GDM1 (cell line): Measurements from ENCODE around the gene MICAL3.
"Not testable (repeated sequence)": the region's sequence is repeated elsewhere in the genome, so short reads cannot be mapped to it uniquely, and the experiment has no call there.

ENCODE experiments used
- DNase-seq: peaks from one replicate; lab custom pipeline; 2025; lab: John Stamatoyannopoulos, UW

MICAL3 gene

DNA sequence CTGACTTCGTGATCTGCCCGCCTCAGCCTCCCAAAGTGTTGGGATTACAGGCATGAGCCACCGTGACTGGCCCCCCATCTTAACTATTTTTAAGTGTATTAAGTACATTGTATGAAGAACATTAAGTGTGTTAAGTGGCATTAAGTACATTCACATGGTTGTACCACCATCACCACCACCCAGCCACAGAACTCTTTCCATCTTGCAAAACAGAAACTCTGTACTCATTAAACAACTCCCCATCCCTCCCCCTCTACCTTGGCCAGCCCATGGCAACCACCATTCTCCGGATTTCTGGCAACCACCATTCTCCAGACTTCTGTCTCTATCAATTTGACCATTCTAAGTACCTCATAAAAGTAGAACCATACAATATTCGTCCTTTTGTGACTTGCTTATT, 35.6 kb upstream of the MICAL3 start:
- no peak for DNase-seq

DNA sequence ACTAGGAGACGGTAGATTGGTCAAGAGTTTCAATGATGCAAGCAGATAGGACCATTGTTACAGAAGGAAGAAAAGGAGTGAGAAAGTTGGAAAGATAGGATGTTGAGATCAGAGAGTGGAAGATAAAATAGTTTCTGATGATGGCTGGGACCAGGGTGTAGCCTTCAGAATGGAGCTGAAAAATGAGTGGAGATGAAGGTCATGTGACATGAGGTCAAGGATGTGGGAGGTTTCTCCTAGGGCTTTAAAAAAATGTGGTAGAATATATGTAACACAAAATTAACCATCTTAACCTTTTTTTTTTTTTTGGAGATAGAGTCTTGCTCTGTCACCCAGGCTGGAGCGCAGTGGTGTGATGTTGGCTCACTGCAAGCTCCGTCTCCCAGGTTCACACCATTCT, 35.1 kb upstream of the MICAL3 start:
- no peak for DNase-seq

DNA sequence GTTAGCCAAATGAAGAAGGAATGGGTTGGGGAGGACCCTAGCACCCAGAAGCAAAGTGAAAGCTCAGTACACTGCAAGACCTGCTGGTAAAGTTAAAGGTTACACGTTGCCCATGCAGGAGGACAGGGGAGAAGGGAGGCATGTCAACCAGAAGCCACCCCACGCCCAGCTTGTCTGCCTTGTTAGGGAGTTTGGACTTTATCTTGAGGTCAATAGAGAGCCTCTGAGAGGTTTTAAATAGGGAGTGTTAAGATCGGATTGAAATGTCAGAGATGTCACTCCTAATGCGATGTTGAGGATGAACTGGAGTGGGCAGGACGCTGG, 34.7 kb upstream of the MICAL3 start:
- no peak for DNase-seq

DNA sequence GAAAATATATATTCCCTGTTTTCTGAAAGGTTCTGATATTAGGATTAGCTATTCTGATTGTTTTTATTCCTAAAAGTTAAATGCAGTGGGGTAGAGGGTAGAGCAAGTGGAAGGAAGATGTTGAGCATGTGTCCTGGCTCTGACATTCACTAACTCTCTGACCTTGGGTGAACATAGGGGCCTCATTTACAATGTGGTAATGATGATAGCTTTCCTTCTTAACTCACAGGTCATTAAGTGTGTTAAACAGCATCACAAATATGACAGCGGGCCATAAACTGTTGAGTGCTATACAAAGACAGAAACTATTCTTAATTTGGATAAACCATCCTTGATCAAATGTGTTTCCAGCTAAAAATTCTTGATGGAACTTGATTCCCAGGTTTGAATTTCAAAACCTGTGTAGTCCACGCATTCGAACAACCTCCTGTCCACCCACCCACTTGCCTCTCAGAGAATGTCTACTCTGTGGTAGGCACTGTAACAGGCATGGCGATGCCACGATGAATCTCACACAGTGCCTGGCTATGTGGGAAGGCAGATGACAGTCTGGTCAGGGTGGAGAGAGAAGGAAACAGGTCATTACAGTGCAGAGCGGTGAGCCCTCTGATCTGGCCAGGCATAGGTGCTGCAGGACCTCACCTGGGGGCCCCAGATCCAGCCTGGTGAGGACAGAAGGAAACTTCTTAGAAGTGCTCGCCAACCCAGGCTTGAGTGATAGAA, 34.2 kb upstream of the MICAL3 start:
- no peak for DNase-seq

DNA sequence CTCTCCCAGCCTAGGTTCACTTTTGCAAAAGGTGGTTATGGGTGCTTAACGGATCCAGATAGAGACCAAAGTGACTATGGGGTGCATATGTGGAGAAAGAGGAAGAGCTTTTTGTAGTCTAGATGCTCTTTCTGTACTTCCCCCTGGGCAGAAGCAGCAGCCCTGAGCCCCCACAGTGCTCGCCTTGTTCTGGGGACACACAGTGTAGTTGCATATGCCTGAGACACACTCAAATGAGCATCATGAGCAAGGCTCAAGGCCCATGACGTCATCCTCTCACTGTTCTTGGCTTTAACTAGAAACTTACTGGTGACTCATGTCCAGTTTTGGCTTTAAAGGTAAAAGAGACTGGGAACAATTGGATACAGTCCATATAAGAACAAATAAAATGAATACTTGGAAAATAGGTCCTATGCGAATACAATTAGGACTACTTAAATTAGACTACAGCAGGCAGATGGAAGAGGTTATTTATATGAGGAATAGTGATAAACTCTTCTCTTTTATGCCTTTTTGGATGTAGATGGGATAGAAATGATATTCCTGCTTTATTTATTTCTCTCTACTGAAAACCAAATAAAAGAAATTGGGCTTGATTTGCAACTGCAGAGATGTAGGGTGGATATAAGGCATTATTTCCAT, 33.3 kb upstream of the MICAL3 start:
- no peak for DNase-seq

DNA sequence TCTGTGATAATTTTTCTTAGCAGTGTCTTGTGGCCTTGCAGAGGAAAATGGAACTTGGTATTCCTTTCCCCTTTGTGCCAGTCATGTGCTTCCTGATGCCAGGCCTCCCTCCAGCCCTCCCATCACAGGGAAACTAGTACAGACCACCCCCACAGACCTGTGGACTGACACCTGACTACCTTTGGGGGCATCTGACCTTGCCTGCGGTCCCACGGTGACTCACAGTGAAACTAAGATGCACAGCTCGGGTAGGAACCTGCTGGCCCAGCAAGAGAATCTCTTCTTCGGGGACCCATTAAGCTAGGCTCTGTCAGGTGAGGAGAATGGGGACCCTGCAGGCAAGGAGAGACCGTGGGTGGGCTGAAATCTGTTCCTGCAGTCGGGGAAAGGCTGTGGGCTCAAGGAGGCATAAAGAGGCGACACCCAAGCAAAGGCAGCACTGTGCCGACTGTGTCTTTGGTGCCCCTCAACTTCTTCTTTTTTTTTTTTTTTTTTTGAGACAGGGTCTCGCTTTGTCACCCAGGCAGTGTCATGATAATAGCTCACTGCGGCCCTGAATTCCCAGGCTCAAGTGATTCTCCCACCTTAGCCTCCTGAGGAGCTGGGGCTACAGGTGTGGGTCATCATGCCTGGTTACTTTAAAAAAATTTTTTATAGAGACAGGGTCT, 32.6 kb upstream of the MICAL3 start:
- DNase-seq: no peak

DNA sequence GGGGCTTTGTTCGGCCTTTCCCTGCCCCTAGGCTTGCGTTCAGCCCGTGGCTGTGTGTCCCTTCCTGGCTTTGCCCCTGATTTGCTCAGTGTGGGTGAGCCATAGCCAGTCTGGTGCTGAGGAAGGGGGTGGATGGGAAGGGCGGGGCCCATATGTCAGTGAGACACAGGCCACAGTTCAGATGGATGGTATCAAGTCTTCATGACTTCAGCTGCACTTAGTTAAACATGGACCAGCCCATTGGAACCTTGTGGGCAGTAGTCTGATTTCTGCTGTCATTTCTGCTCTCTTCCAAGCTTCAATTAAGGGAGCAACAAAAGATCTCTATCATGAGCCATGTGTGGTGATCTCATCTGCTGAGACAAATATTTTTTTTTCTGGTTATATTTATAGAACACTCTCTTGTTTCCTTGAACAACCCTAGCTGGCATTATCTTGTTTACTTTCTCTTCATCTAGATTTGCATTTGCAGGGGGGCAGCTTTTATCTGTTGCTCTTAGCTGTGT, 31.9 kb upstream of the MICAL3 start:
- no peak for DNase-seq

DNA sequence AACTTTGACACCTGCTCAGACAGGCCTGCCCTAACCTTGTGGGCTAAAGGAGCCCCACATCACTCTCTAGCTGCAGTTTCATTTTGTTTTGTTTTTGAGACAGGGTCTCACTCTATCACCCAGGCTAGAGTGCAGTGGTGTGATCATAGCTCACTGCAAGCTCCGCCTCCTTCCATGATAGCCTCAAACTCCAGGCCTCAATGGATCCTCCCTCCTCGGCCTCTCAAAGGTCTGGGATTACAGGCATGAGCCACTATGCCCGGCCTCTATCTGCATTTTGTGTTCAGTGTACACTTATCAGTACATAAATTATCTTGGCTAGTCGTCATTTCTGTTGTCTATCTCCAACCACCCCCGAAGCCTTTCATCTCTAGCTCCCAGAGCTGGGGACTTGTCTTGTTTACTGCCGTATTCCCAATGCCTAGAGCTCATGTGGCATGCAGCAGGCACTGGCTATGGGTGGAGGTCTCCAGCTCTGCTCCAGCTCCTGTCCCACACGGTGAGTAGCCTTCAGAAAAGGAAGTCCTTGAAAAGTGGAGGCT, 31.3 kb upstream of the MICAL3 start:
- DNase-seq: no peak

DNA sequence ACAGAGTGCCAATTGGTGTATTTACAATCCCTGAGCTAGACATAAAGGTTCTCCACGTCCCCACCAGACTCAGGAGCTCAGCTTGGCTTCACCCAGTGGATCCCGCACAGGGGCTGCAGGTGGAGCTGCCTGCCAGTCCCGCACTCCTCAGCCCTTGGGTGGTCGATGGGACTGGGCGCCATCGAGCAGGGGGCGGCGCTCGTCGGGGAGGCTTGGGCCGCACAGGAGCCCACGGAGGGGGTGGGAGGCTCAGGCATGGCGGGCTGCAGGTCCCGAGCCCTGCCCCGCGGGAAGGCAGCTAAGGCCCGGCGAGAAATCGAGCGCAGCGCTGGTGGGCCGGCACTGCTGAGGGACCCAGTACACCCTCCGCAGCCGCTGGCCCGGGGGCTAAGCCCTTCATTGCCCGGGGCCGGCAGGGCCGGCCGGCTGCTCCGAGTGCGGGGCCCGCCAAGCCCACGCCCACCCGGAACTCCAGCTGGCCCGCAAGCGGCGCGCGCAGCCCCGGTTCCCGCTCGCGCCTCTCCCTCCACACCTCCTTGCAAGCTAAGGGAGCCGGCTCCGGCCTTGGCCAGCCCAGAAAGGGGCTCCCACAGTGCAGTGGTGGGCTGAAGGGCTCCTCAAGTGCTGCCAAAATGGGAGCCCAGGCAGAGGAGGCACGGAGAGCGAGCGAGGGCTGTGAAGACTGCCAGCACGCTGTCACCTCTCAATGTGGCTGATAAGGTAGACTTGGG, 29.0 kb upstream of the MICAL3 start:
- DNase-seq: not testable (repeated sequence)

DNA sequence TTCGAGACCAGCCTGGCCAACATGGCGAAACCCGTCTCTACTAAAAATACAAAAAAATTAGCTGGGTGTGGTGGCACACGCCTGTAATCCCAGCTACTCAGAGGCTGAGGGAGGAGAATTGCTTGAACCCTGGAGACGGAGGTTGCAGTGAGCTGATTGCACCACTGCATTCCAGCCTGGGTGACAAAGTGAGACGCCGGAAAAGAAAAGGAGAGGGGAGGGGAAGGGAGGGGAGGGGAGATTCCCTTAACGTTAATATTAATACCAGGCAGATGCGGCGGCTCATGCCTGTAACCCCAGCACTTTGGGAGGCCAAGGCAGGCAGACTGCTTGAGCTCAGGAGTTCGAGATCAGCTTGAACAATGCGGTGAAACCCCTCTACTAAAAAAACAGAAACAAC, 26.8 kb upstream of the MICAL3 start:
- DNase-seq: not testable (repeated sequence)

DNA sequence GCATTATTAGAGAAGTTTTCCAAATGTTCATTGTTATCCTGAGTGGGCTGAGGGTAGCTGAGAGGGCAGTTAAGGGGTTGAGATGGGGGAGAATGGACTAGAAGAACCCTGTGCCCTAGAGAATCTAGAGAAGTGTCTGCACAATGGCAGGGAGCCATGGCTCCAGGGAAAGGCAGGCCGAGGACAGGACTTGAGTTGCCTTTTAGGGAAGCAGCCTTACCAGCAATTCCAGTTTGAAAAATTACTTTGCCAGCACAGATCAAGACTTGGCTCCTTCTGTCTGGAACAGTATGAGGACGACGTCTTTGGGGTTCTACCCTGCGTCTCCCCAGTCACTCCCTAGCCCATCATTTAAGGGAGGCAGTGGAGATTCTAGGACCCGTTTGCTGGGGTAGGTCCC, 25.7 kb upstream of the MICAL3 start:
- DNase-seq: no peak

DNA sequence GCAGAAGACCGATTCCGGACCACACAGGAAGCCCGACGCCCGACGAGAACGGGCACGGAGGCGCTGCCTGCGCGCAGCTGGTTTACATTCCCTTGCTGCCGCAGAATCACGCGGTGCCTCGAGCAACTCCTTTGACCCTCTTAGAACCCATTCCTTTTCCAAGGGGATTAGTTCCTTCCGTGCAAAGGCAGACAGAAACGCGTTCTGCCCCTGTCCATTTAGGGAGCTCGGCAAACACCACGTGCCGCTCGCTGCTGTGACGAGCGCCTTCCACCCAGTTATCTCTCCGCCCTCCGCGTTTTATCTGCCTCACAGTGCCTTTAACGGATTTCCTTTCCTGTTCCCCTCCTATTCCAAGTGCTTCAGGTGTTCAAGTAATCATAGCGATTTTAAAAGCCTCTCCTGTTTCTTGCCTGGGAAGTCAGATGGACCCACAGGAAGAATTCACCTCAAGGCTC, 24.1 kb upstream of the MICAL3 start:
- no peak for DNase-seq

DNA sequence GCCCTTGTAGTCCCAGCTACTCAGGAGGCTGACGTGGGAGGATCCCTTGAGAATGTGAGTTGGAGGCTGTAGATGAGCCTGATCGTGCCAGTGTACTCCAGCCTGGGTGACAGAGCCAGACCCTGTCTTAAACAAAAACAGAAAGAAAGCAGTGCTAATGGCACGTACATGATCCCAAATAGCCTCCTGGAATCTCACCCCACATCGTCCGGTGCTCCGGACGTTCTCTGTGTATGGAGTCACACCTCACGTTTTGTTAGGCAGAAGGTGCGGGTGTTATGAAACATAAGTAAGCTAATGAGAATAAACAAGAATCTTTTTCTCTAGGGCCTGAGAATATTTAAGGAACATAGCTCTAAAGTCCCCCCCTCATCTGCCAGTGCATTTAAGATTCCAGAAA, 23.7 kb upstream of the MICAL3 start:
- DNase-seq: no peak

DNA sequence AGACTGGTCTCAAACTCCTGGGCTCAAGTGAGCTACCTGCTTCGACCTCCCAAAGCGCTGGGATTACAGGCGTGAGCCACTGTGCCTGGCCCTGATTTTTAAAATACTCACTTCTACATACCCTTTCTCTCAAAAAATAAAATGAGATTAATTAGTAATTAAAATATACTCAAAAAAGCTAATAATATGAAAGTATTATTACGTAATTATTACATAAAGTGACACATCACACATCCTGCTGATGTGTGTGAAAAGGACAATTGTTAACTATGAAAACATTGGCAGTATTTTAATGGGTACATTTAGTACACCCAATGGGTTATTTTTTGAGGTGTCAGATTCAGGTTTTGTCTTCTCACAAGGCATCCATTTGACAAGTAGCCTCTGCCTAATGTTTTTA, 21.4 kb upstream of the MICAL3 start:
- DNase-seq: no peak

DNA sequence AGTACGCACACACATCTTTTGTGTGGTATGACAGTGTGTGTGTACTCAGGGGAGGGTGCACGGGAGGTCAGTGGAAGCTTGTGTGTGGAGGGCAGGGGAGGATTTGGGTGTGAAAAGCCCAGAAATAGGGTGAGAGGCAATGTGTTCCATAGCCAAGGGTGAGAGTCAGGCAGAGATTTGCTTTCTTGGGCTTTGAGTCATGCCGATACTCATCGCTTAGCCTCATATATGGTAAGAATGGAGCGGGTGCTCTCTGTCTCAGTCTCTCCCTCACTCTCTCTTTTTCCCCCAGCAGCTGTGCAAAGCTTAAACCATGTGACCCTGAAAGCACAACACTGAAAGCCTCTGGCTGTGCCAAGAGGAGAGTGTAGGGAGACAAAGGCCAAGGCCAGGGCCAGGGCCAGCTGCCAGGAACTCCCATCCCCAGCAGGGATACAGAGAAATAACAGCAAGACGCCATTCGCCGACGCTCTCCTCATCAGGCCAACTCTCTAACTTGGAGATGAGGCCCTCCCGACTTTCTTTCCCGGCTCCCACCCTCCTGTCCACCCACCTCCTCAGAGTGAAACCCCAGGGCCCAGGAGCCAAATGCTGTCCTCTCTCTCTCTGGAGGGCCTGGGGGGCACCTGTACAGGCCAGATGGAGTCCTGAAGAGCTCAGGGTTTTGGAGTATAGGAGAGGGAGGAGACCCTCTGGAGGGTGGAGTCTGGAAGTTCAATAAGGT, 20.3 kb upstream of the MICAL3 start:
- DNase-seq: no peak

DNA sequence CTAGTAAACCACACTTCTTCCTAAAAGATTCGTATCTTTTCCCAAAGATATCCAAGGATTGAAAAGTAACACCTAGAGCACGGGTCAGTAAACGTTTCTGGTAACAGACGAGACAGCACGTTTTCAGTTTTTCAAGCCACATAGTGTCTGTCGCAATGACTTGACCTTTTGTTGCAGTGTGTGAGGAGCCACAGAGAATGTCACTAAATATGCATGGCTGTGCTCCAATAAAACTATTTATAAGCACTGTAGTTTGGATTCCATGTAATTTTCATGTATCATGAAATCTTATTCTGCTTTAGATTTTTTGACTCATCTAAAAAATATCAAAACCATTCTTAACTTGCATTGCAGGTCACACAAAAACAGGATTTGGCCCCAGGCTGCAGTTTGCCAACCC, 18.3 kb upstream of the MICAL3 start:
- no peak for DNase-seq

DNA sequence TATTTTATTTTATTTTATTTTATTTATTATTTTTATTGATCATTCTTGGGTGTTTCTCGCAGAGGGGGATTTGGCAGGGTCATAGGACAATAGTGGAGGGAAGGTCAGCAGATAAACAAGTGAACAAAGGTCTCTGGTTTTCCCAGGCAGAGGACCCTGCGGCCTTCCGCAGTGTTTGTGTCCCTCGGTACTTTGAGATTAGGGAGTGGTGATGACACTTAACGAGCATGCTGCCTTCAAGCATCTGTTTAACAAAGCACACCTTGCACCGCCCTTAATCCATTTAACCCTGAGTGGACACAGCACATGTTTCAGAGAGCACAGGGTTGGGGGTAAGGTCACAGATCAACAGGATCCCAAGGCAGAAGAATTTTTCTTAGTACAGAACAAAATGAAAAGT, 16.5 kb upstream of the MICAL3 start:
- DNase-seq: not testable (repeated sequence)

DNA sequence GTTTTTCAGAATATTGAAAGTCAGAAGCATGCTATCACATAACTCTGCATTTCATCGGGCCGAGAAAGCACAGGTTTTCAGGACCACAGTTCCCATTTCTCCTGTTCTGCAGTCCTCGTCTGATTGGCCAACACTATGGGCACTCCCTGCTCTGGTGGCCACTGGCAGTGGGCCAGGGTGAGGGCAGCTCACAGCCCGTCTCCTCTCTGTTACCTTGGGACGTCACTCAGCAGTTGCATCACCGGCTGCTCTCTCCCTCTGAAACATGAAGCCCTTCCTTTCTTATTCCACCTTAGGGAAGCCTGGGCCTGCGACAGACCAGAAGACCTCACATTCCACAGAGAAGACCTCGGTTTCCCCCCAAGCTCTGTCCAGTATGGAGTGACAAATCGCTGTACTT, 11.4 kb upstream of the MICAL3 start:
- no peak for DNase-seq

DNA sequence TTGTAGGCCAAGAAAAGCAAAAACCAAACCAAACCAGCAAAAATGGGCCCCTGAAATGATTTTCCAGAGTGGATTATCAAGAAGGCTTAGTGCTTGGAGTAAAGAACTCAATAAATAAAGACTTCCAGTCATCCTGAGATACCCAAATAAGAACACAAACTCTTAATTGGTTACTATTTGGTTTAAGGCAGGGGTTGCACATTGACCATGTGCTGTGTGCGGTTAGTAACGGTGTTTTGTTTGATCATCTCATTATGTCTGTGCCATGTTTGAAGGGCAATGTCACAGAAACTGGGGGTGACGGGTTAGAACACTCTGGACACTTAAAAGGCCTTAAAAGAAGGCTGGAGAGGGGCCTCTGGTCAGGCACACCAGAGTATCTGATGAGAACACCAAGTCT, 9.7 kb upstream of the MICAL3 start:
- DNase-seq: no peak

DNA sequence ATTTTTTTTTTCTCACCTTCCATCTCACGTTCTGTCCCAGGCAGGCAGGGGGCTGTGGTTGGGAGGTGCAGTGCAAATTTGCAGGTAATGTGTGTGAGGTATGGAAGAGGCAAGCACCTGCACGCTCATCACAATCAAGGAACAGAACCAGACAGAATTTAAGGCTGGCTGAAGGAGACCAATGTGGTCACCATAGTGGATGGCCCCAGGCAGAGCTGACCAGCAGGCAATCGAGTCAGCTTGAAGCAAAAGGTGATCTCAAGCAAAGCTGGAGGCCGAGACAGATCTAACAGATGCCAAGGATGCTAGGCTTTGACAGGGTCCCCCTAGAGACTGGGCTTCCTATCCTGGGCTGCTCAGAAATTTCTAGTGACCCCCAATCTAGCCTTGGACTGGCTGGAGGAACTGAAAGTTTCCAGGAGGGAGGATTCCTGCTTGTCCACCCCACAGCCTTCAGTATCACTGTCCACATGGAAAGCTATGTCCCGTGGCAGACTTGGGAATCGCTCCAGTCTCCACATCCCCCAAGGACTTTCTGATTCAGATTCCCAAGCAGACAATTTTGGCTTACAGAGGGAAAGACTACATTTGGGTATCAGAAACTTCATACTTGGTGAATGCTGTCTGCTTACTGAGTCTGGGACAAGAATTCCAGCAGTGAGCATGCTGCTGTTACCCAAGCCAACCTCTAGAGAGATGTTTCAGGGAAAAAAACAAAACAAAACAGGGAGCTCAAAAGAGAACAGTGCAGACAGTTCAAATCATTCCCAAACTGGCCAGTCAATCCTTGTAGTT, 9.0 kb upstream of the MICAL3 start:
- DNase-seq: no peak
